ENCODE measurements around the gene SIAH2. TPM values are rescaled to one million over a fixed set of nuclear protein-coding genes. Genes with fewer than 3 reads are reported as not detected.

The SIAH2 gene
- total and polyA plus RNA-seq, 2 experiments from 2014 or later, result 39.6 to 49.7 TPM

DNA sequence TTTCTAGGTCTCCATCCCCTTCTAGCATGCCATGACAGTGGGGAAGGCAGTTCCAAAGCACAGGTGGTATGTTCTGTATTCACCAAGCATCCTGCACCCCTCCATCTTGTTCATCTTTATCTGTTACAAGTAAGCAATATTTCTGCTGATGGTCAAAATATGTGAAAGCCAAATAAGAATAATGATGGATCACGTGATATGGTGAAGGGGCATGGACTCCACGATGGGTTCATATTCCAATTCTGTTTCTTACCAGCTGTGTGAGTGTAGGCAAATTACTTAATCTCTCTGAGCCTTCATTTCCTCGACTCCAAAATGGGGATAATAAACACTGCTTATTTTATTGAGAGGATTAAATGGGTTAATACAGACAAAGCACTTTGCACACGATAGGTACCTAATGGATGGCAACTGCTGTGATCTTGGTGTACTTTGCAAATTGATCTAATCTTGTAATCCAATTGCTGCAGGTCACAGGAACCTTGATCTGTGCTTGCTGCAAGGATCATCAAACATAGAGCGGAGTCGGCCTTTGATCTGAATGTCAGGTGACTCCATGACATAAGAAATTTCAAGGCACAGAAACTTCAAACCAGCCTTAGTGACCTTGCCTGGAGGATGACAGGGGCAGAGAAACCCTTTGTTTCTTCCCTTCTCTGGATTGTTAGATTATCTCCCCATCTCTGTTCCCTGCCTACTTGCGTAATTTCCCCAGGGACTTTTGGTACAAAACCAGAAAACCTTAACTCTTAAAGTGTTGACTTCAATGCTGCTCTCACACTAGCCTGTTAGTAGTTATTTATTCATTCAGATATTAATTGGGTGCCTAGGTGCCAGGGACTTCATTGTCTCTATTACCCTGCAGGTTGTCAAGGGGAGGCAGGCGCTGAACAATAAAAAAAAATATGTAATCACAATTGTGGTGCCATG is 25.8 kb downstream of the SIAH2 start:
- TF ChIP-seq, protein P1, sequence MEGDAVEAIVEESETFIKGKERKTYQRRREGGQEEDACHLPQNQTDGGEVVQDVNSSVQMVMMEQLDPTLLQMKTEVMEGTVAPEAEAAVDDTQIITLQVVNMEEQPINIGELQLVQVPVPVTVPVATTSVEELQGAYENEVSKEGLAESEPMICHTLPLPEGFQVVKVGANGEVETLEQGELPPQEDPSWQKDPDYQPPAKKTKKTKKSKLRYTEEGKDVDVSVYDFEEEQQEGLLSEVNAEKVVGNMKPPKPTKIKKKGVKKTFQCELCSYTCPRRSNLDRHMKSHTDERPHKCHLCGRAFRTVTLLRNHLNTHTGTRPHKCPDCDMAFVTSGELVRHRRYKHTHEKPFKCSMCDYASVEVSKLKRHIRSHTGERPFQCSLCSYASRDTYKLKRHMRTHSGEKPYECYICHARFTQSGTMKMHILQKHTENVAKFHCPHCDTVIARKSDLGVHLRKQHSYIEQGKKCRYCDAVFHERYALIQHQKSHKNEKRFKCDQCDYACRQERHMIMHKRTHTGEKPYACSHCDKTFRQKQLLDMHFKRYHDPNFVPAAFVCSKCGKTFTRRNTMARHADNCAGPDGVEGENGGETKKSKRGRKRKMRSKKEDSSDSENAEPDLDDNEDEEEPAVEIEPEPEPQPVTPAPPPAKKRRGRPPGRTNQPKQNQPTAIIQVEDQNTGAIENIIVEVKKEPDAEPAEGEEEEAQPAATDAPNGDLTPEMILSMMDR (IDR thresholded peaks at IDR 0.05; ENCODE audit: low read depth, low read length), result no peak
- Histone ChIP-seq H3K4me1 (ENCODE audit: low read depth) (peaks cover 5% of the 10 kb centered on the region), H3K4me3 (no peak overlapping the region), H3K27me3 (no peaks in the 10 kb centered on the region), H3K36me3 (no peaks in the 10 kb centered on the region), H3K9me3 (ENCODE audit: low read depth) (no peaks in the 10 kb centered on the region), H3K27ac (no peak overlapping the region)
- peak in 1 of 2 donors; percentile 55 for DNase-seq (ENCODE audit: low read depth in 1 of 2, low spot score in 1 of 2)

DNA sequence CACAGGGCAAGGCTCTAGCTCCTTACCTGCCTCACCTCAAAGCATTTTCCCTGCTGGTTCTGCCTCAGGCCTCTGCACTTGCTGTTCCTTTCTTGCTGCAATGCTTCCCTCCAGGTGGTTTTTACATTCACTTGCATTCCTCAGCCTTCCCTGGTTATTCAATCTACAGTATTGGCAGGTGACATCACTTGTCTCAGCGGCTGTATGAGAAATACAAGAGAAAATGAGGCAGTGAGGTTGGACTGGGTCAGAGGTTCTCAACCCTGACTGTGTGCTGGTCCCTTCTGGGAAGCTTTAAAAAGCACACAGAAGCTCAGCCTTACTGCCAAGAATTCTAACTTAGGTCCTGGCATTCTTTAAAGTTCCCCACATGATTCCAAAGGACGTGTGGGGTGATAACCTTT is 26.7 kb downstream of the SIAH2 start:
- H3K9me3 ChIP-seq (ENCODE audit: low read depth), result no peaks in the 10 kb centered on the region
- no peaks in the 10 kb centered on the region for H3K36me3 ChIP-seq
- no peaks in the 10 kb centered on the region for H3K27me3 ChIP-seq
- TF ChIP-seq, protein P1 (IDR thresholded peaks at IDR 0.05; ENCODE audit: low read depth, low read length), result no peak
- DNase-seq (ENCODE audit: low read depth in 1 of 2, low spot score in 1 of 2), result no peak
- H3K4me1 ChIP-seq (ENCODE audit: low read depth), result peaks cover 5% of the 10 kb centered on the region
- H3K27ac ChIP-seq, result no peak overlapping the region
- no peak overlapping the region for H3K4me3 ChIP-seq

DNA sequence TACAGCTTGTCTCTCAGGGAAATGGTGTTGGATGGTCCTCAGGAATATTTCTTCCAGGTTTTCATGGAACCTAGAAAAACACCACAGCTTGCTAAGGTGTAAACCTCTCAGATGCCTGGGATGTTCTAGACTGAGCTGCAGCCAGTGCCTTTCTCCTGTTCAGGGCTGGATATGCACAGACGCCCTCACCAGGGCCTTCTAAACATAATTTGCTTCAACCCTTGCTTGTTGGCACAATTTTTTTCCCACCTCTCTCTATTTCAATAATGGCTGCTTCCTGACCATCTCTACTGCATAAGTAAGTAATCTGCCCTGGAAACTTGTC is 28.2 kb downstream of the SIAH2 start:
- no peak overlapping the region for H3K4me3 ChIP-seq
- peaks cover 5% of the 10 kb centered on the region for H3K4me1 ChIP-seq (ENCODE audit: low read depth)
- TF ChIP-seq, protein P1 (IDR thresholded peaks at IDR 0.05; ENCODE audit: low read depth, low read length), result no peak
- H3K27me3 ChIP-seq, result no peaks in the 10 kb centered on the region
- no peak for DNase-seq (ENCODE audit: low read depth in 1 of 2, low spot score in 1 of 2)
- no peak overlapping the region for H3K27ac ChIP-seq
- H3K36me3 ChIP-seq, result no peaks in the 10 kb centered on the region
- no peaks in the 10 kb centered on the region for H3K9me3 ChIP-seq (ENCODE audit: low read depth)

DNA sequence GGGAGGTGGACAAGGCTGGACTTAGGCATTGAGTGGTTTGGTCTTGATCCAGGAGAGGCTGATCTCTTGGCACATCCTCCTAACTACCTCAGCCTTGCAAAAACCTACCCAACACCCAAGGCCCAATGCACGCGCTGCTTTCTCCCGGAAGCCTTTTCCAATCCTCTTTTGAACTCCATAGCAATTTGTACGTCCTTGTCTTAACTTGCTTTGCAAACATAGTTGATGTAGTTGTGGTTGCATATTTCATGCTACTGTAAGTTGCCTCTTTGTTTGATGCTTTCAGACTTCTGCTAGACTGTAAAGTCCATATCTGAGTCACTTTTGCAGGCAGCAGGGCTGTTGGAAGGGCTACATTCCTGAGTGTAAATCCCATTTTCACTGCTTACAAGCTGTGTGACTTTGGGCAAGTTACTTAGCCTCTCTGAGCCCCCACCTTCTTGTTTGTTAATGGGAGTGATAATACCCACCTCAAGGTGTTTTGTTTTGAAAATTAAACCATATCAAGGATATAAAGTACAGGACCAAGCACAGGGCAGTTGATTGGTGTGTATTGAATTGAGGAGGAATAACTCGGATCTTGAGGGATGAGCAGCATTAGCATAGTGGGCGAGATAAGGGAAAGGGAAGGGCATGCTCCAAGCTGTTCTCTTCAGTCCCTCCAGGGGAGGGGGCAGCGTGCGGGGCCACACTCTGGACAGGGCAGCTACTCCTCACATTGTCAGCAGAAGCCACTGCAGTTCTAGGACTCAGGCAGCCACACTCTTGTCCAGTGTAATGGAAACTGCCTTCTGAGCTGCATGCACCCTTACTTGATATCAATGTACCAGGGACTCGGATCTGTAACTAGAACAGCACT is 28.8 kb downstream of the SIAH2 start:
- Histone ChIP-seq H3K36me3 (no peaks in the 10 kb centered on the region), H3K27ac (no peak overlapping the region), H3K4me1 (ENCODE audit: low read depth) (peaks cover 5% of the 10 kb centered on the region), H3K27me3 (no peaks in the 10 kb centered on the region), H3K9me3 (ENCODE audit: low read depth) (no peaks in the 10 kb centered on the region), H3K4me3 (no peak overlapping the region)
- peak in 1 of 2 donors; percentile 47 for DNase-seq (ENCODE audit: low read depth in 1 of 2, low spot score in 1 of 2)
- TF ChIP-seq, protein P1 (IDR thresholded peaks at IDR 0.05; ENCODE audit: low read depth, low read length), result no peak

DNA sequence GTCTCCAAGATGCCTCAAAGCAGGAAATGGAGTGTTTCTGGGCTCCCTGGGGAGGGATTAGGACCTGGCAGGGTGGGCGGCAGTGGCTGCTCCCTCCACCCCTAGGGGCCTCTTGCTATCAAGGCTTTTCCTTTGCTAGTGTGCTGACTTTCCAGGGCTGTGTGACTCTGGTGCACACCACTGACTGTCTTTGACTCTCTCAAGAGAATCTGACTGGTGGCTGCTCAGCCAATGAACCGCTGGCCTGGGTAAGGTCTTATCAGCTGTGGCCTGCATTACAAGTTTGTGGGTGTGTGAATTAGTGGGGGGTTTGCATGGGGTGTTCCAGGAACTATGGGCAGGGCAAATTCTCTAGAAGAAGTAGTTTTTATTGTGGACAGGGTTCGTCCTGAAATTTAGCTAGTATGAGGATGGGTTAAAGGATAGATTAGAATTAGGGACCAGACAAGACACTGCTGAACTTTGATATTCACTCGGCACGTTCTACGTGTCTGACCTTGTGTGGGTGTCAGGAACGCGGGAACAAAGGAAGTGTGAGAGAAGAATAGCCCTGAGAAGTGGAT is 29.5 kb downstream of the SIAH2 start:
- DNase-seq (ENCODE audit: low read depth in 1 of 2, low spot score in 1 of 2), result peak in 1 of 2 donors; percentile 67
- H3K4me3 ChIP-seq, result no peak overlapping the region
- H3K27ac ChIP-seq, result no peak overlapping the region
- peaks cover 5% of the 10 kb centered on the region for H3K4me1 ChIP-seq (ENCODE audit: low read depth)
- H3K36me3 ChIP-seq, result no peaks in the 10 kb centered on the region
- TF ChIP-seq, protein P1 (IDR thresholded peaks at IDR 0.05; ENCODE audit: low read depth, low read length), result no peak
- H3K9me3 ChIP-seq (ENCODE audit: low read depth), result no peaks in the 10 kb centered on the region
- H3K27me3 ChIP-seq, result no peaks in the 10 kb centered on the region

All from cardiac muscle cell (in vitro differentiated cells and primary cell).